Keratinocyte (primary cell): ENCODE measurements around the gene DCLK2. TPM values are rescaled to one million over a fixed set of nuclear protein-coding genes. Genes with fewer than 3 reads are reported as not detected.

ENCODE experiments used
- DNase-seq: peaks from one replicate; pipeline ENCODE4 v3.0.0-alpha.2; 2011; ENCODE audit warnings: low read depth, missing footprints, low spot score
- FAIRE-seq: peaks from 2 replicates; lab custom pipeline; 2011; peaks lifted over from hg19 to GRCh38; lab: Jason Lieb, UNC
- H2AFZ ChIP-seq: 2 replicates; pipeline ENCODE4 v1.6.0; 2012; ENCODE audit warnings: low read length, control low read depth, inconsistent platforms; ENCODE audit not compliant: control insufficient read depth
- H3K27ac ChIP-seq: 2 replicates; pipeline ENCODE4 v1.5.1; 2011; ENCODE audit warnings: low read length; ENCODE audit not compliant: control insufficient read depth, insufficient read depth
- H3K27me3 ChIP-seq: 3 replicates; pipeline ENCODE4 v1.6.0; 2011; ENCODE audit warnings: low read length; ENCODE audit not compliant: control insufficient read depth, insufficient read depth; ENCODE audit errors: extremely low read depth
- H3K36me3 ChIP-seq, 2 experiments: 2 replicates in 1 of 2; 3 replicates in 1 of 2; pipeline ENCODE4 v1.5.1; 2011; ENCODE audit warnings: low read length in 2 of 2, mild to moderate bottlenecking in 1 of 2; ENCODE audit not compliant: control insufficient read depth in 2 of 2, insufficient read depth in 2 of 2; ENCODE audit errors: extremely low read depth in 1 of 2
- H3K4me1 ChIP-seq: 3 replicates; pipeline ENCODE4 v1.5.1; 2011; ENCODE audit warnings: low read length; ENCODE audit not compliant: control insufficient read depth, insufficient read depth; ENCODE audit errors: extremely low read depth
- H3K4me2 ChIP-seq: 3 replicates; pipeline ENCODE4 v1.6.0; 2011; ENCODE audit warnings: low read depth, low read length; ENCODE audit not compliant: control insufficient read depth, insufficient read depth; ENCODE audit errors: extremely low read depth
- H3K4me3 ChIP-seq, 3 experiments: fragments of 200-600 bp in 1 of 3; sonication (generic) in 1 of 3; 2 replicates in 2 of 3; 3 replicates in 1 of 3; pipeline ENCODE4 v1.5.1; 2011 to 2016; ENCODE audit warnings: low read length in 3 of 3, mild to moderate bottlenecking in 3 of 3, control low read depth in 2 of 3, inconsistent platforms in 1 of 3, low read depth in 1 of 3, mixed read lengths in 1 of 3, mixed run types in 1 of 3, moderate library complexity in 1 of 3; ENCODE audit not compliant: control insufficient read depth in 2 of 3, insufficient read depth in 2 of 3; ENCODE audit errors: extremely low read depth in 1 of 3
- H3K79me2 ChIP-seq: 2 replicates; pipeline ENCODE4 v1.6.0; 2012; ENCODE audit warnings: low read length; ENCODE audit not compliant: control insufficient read depth, insufficient read depth
- H3K9ac ChIP-seq: 3 replicates; pipeline ENCODE4 v1.6.0; 2011; ENCODE audit warnings: low read length; ENCODE audit not compliant: control insufficient read depth, insufficient read depth; ENCODE audit errors: extremely low read depth
- H3K9me1 ChIP-seq: 3 replicates; pipeline ENCODE4 v1.6.0; 2011; ENCODE audit warnings: low read length; ENCODE audit not compliant: control insufficient read depth, insufficient read depth; ENCODE audit errors: extremely low read depth
- H3K9me3 ChIP-seq: 2 replicates; pipeline ENCODE4 v1.5.1; 2012; ENCODE audit warnings: low read depth, low read length; ENCODE audit not compliant: control insufficient read depth
- H4K20me1 ChIP-seq: 3 replicates; pipeline ENCODE4 v1.6.0; 2011; ENCODE audit warnings: low read length; ENCODE audit not compliant: control insufficient read depth, insufficient read depth; ENCODE audit errors: extremely low read depth
- CTCF ChIP-seq, 3 experiments: IDR thresholded peaks in 1 of 3; conservative IDR thresholded peaks in 1 of 3; optimal IDR thresholded peaks in 1 of 3; 2 replicates in 2 of 3; 3 replicates in 1 of 3; pipeline versions ENCODE3 to v1.5.1; 2011; ENCODE audit warnings: low read length in 3 of 3, mild to moderate bottlenecking in 3 of 3, moderate library complexity in 2 of 3, control low read depth in 1 of 3, inconsistent platforms in 1 of 3; ENCODE audit not compliant: insufficient read depth in 2 of 3; ENCODE audit errors: extremely low read depth in 1 of 3
- EZH2 ChIP-seq: IDR thresholded peaks from one replicate; pipeline ENCODE4 v1.6.1; 2012; ENCODE audit warnings: inconsistent platforms, mild to moderate bottlenecking, low read length, moderate library complexity
- dilution Hi-C: fragments of 300-500 bp; cut with MboI; formaldehyde crosslinking; loops from one replicate; pipeline ENCODE4 v1.7.0; 2020; ENCODE audit warnings: low sequenced_read_pairs; ENCODE audit not compliant: extremely low pct_ligation_motif_present
- polyA plus RNA-seq, 5 experiments: library from polyadenylated mRNA; depleted of rRNA in 3 of 5; stranded (reverse) in 3 of 5; stranded (forward) in 1 of 5; unstranded in 1 of 5; fragments of >200 nt; gene quantifications; 1 replicate in 1 of 5; 2 replicates in 3 of 5; 3 replicates in 1 of 5; pipeline versions ENCODE4 v1.2.1 to v1.2.3, GENCODE V29; 2011 to 2012; ENCODE audit warnings: missing spikeins in 2 of 5, low read depth in 1 of 5, low replicate concordance in 1 of 5

The DCLK2 gene
- polyA plus RNA-seq, 1 donor (not counting 4 experiments of a cell fraction or from before 2014, with no cell fraction given), result 0.07 TPM

- dilution Hi-C loops, result no loop called here
These were observed 79.8 kb downstream of the DCLK2 start for GRCh38 chr4:150158041-150158440.

GRCh38 chr4:150160473-150160872, 82.2 kb downstream of the DCLK2 start:
- peaks cover 5% of the 10 kb centered on the region for H3K4me1 ChIP-seq
- TF ChIP-seq CTCF (optimal IDR thresholded peaks at IDR 0.05 in 1 of 3, IDR thresholded peaks at IDR 0.05 in 1 of 3, conservative IDR thresholded peaks at IDR 0.05 in 1 of 3; ENCODE audit: extremely low read depth in 1 of 3, insufficient read depth in 2 of 3, low read length in 3 of 3) (no peak), EZH2 (no peak)
- H3K9me1 ChIP-seq, result no peaks in the 10 kb centered on the region
- no peak for DNase-seq
- no peaks in the 10 kb centered on the region for H3K36me3 ChIP-seq
- H2AFZ ChIP-seq, result no peak overlapping the region
- no peak overlapping the region for H3K4me3 ChIP-seq
- FAIRE-seq, result no peak
- no peaks in the 10 kb centered on the region for H3K79me2 ChIP-seq
- no peaks in the 10 kb centered on the region for H3K27me3 ChIP-seq
- dilution Hi-C loops, result no loop called here
- no peak overlapping the region for H3K9ac ChIP-seq
- no peak overlapping the region for H3K4me2 ChIP-seq
- no peaks in the 10 kb centered on the region for H3K9me3 ChIP-seq
- H3K27ac ChIP-seq, result no peak overlapping the region
- H4K20me1 ChIP-seq, result no peaks in the 10 kb centered on the region

More at GRCh38 chr4:150158041-150158440, 79.8 kb downstream of the DCLK2 start:
- no peaks in the 10 kb centered on the region for H3K79me2 ChIP-seq
- H3K9me3 ChIP-seq, result no peaks in the 10 kb centered on the region
- H3K4me1 ChIP-seq, result no peaks in the 10 kb centered on the region
- H3K27me3 ChIP-seq, result no peaks in the 10 kb centered on the region
- H3K4me3 ChIP-seq, result no peak overlapping the region
- H3K9me1 ChIP-seq, result no peaks in the 10 kb centered on the region
- no peak for FAIRE-seq
- DNase-seq, result no peak
- no peak overlapping the region for H3K4me2 ChIP-seq
- H3K27ac ChIP-seq, result no peak overlapping the region
- no peak overlapping the region for H2AFZ ChIP-seq
- no peaks in the 10 kb centered on the region for H3K36me3 ChIP-seq
- H3K9ac ChIP-seq, result no peak overlapping the region
- H4K20me1 ChIP-seq, result no peaks in the 10 kb centered on the region
- TF ChIP-seq EZH2, result no peak
- TF ChIP-seq CTCF (optimal IDR thresholded peaks at IDR 0.05 in 1 of 3, IDR thresholded peaks at IDR 0.05 in 1 of 3, conservative IDR thresholded peaks at IDR 0.05 in 1 of 3; ENCODE audit: extremely low read depth in 1 of 3, insufficient read depth in 2 of 3, low read length in 3 of 3), result no peak
